Astrocyte (in vitro differentiated cells and primary cell): ENCODE results near the gene PDPR. TPM values are rescaled to one million over a fixed set of nuclear protein-coding genes. Genes with fewer than 3 reads are reported as not detected.
"Not testable (repeated sequence)": the region's sequence is repeated elsewhere in the genome, so short reads cannot be mapped to it uniquely, and the experiment has no call there.

Experiments
- DNase-seq: peaks from one replicate; pipeline ENCODE4 v3.0.0-alpha.2; 2010; ENCODE audit warnings: low read depth
- FAIRE-seq: peaks from 2 replicates; lab custom pipeline; 2011; peaks lifted over from hg19 to GRCh38; lab: Jason Lieb, UNC
- H2AFZ ChIP-seq: 2 replicates; pipeline ENCODE4 v1.6.0; 2012; ENCODE audit warnings: low read depth, low read length, inconsistent platforms
- H3K27ac ChIP-seq: 2 replicates; pipeline ENCODE4 v1.5.1; 2011; ENCODE audit warnings: low read depth, low read length, inconsistent platforms
- H3K27me3 ChIP-seq: 2 replicates; pipeline ENCODE4 v1.6.0; 2011; ENCODE audit warnings: low read length, inconsistent platforms; ENCODE audit not compliant: insufficient read depth
- H3K36me3 ChIP-seq: 2 replicates; pipeline ENCODE4 v1.5.1; 2011; ENCODE audit warnings: low read length, inconsistent platforms; ENCODE audit not compliant: insufficient read depth
- H3K4me1 ChIP-seq: 2 replicates; pipeline ENCODE4 v1.5.1; 2011; ENCODE audit warnings: low read length, inconsistent platforms; ENCODE audit not compliant: insufficient read depth
- H3K4me2 ChIP-seq: 2 replicates; pipeline ENCODE4 v1.6.0; 2012; ENCODE audit warnings: low read length, inconsistent platforms
- H3K4me3 ChIP-seq: 2 replicates; pipeline ENCODE4 v1.5.1; 2011; ENCODE audit warnings: low read depth, mild to moderate bottlenecking, low read length, inconsistent platforms; ENCODE audit not compliant: insufficient read depth
- H3K79me2 ChIP-seq: 2 replicates; pipeline ENCODE4 v1.6.0; 2012; ENCODE audit warnings: mild to moderate bottlenecking, low read length, inconsistent platforms; ENCODE audit not compliant: insufficient read depth
- H3K9ac ChIP-seq: 2 replicates; pipeline ENCODE4 v1.6.0; 2012; ENCODE audit warnings: mild to moderate bottlenecking, low read length, inconsistent platforms
- H3K9me3 ChIP-seq: 2 replicates; pipeline ENCODE4 v1.5.1; 2012; ENCODE audit warnings: low read depth, mild to moderate bottlenecking, low read length, inconsistent platforms; ENCODE audit not compliant: insufficient read depth
- H4K20me1 ChIP-seq: 2 replicates; pipeline ENCODE4 v1.6.0; 2012; ENCODE audit warnings: low read length, inconsistent platforms; ENCODE audit not compliant: insufficient read depth
- H3K27ac Mint-ChIP-seq: one replicate; pipeline ENCODE4 v1.8.0; 2021; ENCODE audit warnings: mild to moderate bottlenecking, mixed read lengths; ENCODE audit not compliant: unreplicated experiment
- H3K27me3 Mint-ChIP-seq: one replicate; pipeline ENCODE4 v1.8.0; 2021; ENCODE audit warnings: low read depth, mixed read lengths; ENCODE audit not compliant: unreplicated experiment
- H3K36me3 Mint-ChIP-seq: one replicate; pipeline ENCODE4 v1.8.0; 2021; ENCODE audit warnings: low read depth, mixed read lengths; ENCODE audit not compliant: unreplicated experiment
- H3K4me1 Mint-ChIP-seq: one replicate; pipeline ENCODE4 v1.8.0; 2021; ENCODE audit warnings: low read depth, mixed read lengths; ENCODE audit not compliant: unreplicated experiment
- H3K4me3 Mint-ChIP-seq: one replicate; pipeline ENCODE4 v1.8.0; 2021; ENCODE audit warnings: mild to moderate bottlenecking, moderate library complexity, mixed read lengths; ENCODE audit not compliant: unreplicated experiment
- H3K9me3 Mint-ChIP-seq: one replicate; pipeline ENCODE4 v1.8.0; 2021; ENCODE audit warnings: mild to moderate bottlenecking, mixed read lengths; ENCODE audit not compliant: unreplicated experiment
- total RNA-seq: library from RNA; stranded (reverse); gene quantifications from 2 replicates; pipeline ENCODE4 v1.2.1, GENCODE V29; 2021

The PDPR gene
- total RNA-seq, 1 donor from 2014 or later = 22.0 TPM

DNA sequence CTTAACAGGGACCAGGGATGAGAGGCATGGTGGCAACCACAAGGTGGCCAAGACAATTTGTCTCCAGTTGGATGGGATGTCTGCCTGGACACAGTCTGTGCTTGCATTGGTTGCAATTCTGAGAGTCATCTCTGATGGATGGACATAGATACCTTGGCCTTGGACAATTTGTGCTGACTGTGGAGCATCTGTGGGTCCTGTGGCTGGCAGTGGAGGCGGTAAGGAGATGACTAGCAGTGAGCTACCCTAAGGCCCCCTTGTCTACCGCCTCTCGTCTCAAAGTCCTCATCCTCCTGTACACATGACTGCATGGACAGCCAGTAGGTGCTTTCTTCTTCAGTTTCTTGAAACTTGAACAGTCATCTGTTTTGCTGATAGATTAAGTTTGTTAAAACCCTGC, 4.6 kb downstream of the PDPR start:
- not testable (repeated sequence) for H3K27me3 ChIP-seq, H3K4me3 Mint-ChIP-seq, H3K27ac ChIP-seq, H3K27ac Mint-ChIP-seq, H3K4me2 ChIP-seq, H3K4me1 ChIP-seq, H3K9me3 ChIP-seq, H3K9me3 Mint-ChIP-seq, H3K36me3 ChIP-seq, H2AFZ ChIP-seq, H3K4me1 Mint-ChIP-seq, DNase-seq, H3K9ac ChIP-seq, FAIRE-seq, H3K4me3 ChIP-seq, H3K27me3 Mint-ChIP-seq
- peaks cover 15% of the 10 kb centered on the region for H4K20me1 ChIP-seq
- H3K36me3 Mint-ChIP-seq = peaks cover 18% of the 10 kb centered on the region
- H3K79me2 ChIP-seq = peaks cover 18% of the 10 kb centered on the region

- H3K9ac ChIP-seq, H3K27ac ChIP-seq, H3K4me3 ChIP-seq, H3K4me1 ChIP-seq, FAIRE-seq, H3K36me3 ChIP-seq, H3K27ac Mint-ChIP-seq, H3K27me3 ChIP-seq, DNase-seq, H3K9me3 Mint-ChIP-seq, H3K9me3 ChIP-seq, H3K4me2 ChIP-seq, H3K4me3 Mint-ChIP-seq, H3K4me1 Mint-ChIP-seq, H3K27me3 Mint-ChIP-seq, H2AFZ ChIP-seq: not testable (repeated sequence)
- H3K36me3 Mint-ChIP-seq = peaks cover 18% of the 10 kb centered on the region
- H3K79me2 ChIP-seq = peaks cover 11% of the 10 kb centered on the region
- peaks cover 15% of the 10 kb centered on the region for H4K20me1 ChIP-seq
These were observed 6.3 kb downstream of the PDPR start for GRCh38 chr16:70120398-70120797.

- not testable (repeated sequence) for H3K79me2 ChIP-seq, H3K4me3 Mint-ChIP-seq, H3K4me1 ChIP-seq, H3K9ac ChIP-seq, FAIRE-seq, H3K27ac Mint-ChIP-seq, DNase-seq, H3K4me2 ChIP-seq, H2AFZ ChIP-seq, H3K9me3 Mint-ChIP-seq, H4K20me1 ChIP-seq, H3K4me1 Mint-ChIP-seq, H3K27ac ChIP-seq, H3K9me3 ChIP-seq, H3K4me3 ChIP-seq, H3K27me3 ChIP-seq, H3K27me3 Mint-ChIP-seq, H3K36me3 ChIP-seq
- H3K36me3 Mint-ChIP-seq = peaks cover 16% of the 10 kb centered on the region
These were observed 9.7 kb downstream of the PDPR start for GRCh38 chr16:70123822-70124221.

DNA sequence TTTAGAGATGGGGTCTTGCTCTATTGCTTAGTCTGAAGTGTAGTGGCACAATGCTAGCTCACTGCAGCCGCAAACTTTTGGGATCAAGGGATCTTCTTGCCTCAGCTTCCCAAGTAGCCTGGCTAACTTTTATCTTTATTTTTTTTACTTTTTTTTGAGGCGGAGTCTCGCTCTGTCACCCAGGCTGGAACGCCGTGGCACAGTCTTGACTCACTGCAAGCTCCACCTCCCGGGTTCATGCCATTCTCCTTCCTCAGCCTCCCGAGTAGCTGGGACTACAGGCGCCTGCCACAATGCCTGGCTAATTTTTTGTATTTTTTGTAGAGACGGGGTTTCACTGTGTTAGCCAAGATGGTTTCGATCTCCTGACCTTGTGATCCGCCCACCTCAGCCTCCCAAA, 12.1 kb downstream of the PDPR start:
- not testable (repeated sequence) for DNase-seq, FAIRE-seq, H2AFZ ChIP-seq, H3K9ac ChIP-seq, H4K20me1 ChIP-seq, H3K27ac ChIP-seq, H3K27me3 ChIP-seq, H3K79me2 ChIP-seq, H3K27ac Mint-ChIP-seq, H3K4me1 Mint-ChIP-seq, H3K4me3 Mint-ChIP-seq, H3K9me3 ChIP-seq, H3K4me1 ChIP-seq, H3K4me3 ChIP-seq, H3K27me3 Mint-ChIP-seq, H3K9me3 Mint-ChIP-seq, H3K4me2 ChIP-seq
- H3K36me3 Mint-ChIP-seq = peaks cover 22% of the 10 kb centered on the region
- peaks cover 16% of the 10 kb centered on the region for H3K36me3 ChIP-seq

DNA sequence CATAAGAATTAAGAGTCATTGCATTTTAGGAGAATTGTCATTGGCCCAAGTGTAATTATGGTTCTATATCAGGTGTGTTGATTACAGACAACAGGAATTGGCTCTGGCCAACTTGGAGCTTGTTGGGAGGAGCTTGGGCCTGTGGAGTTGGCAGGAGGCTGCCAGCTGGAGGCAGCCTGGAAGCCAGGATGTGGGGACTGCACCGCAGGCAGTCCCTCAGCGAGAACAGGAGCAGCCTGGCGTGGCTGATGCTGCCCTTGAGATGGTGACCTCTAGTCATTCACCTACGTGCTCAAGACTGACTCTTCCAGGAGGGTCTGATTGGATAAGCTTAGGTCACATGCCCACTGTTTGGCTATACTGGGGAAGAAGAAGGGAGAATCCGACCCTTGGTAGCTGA, 13.6 kb downstream of the PDPR start:
- not testable (repeated sequence) for H3K4me1 ChIP-seq, H3K79me2 ChIP-seq, H3K27ac Mint-ChIP-seq, H3K27ac ChIP-seq, H3K9me3 Mint-ChIP-seq, H3K9me3 ChIP-seq, DNase-seq, H4K20me1 ChIP-seq, H3K27me3 Mint-ChIP-seq, H3K27me3 ChIP-seq, H3K4me2 ChIP-seq, H3K4me3 Mint-ChIP-seq, H2AFZ ChIP-seq, H3K9ac ChIP-seq, H3K4me1 Mint-ChIP-seq, FAIRE-seq, H3K4me3 ChIP-seq
- peaks cover 22% of the 10 kb centered on the region for H3K36me3 Mint-ChIP-seq
- H3K36me3 ChIP-seq = peaks cover 16% of the 10 kb centered on the region

DNA sequence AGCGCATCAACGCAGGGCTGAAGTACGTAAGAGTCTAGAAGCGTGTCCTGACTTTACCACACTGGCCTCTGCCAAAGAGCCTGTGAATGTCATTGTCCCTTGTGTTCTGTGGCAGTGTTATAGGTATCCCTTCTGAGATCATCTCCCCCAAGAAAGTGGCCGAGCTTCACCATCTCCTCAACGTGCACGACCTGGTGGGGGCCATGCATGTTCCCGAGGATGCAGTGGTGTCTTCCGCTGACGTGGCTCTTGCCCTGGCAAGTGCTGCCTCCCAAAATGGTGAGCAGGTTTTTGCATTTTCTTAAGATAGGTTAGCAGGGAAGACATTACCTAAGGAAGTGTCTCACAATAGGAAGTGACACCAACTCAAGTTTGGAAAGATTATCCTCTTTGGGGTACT, 14.7 kb downstream of the PDPR start:
- not testable (repeated sequence) for H3K4me3 Mint-ChIP-seq, H3K9me3 Mint-ChIP-seq, H3K4me1 Mint-ChIP-seq, H3K9me3 ChIP-seq, H3K27me3 Mint-ChIP-seq, H4K20me1 ChIP-seq, H3K9ac ChIP-seq, H3K27ac ChIP-seq, H3K79me2 ChIP-seq, H3K27me3 ChIP-seq, H3K4me1 ChIP-seq, H2AFZ ChIP-seq, H3K4me2 ChIP-seq, DNase-seq, H3K27ac Mint-ChIP-seq, H3K4me3 ChIP-seq, FAIRE-seq
- H3K36me3 Mint-ChIP-seq = peaks cover 17% of the 10 kb centered on the region
- H3K36me3 ChIP-seq = peaks cover 16% of the 10 kb centered on the region
